SJSA1 (cell line): Measurements from ENCODE around the gene TMEM60. TPM values are rescaled to one million over a fixed set of nuclear protein-coding genes. Genes with fewer than 3 reads are reported as not detected.

Experiments
- DNase-seq, 2 experiments: peaks; one replicate each; pipeline ENCODE4 v3.0.0-alpha.2; 2015 to 2020; ENCODE audit warnings: low spot score in 2 of 2, low read depth in 1 of 2
- H3K27ac ChIP-seq: fragments of 250-450 bp; sonication (Bioruptor Pico); 2 replicates; pipeline ENCODE4 v1.5.1; 2020; ENCODE audit warnings: mild to moderate bottlenecking, moderate library complexity
- H3K27me3 ChIP-seq: fragments of 250-450 bp; sonication (Bioruptor Pico); replicated peaks from 2 replicates; pipeline ENCODE4 v1.5.1; 2020; ENCODE audit warnings: mild to moderate bottlenecking, moderate library complexity
- H3K36me3 ChIP-seq: fragments of 250-450 bp; sonication (Bioruptor Pico); 2 replicates; pipeline ENCODE4 v1.5.1; 2020; ENCODE audit warnings: mild to moderate bottlenecking
- H3K4me1 ChIP-seq: fragments of 250-450 bp; sonication (Bioruptor Pico); replicated peaks from 2 replicates; pipeline ENCODE4 v1.6.1; 2021; ENCODE audit warnings: mild to moderate bottlenecking
- H3K4me3 ChIP-seq: fragments of 250-450 bp; sonication (Bioruptor Pico); 2 replicates; pipeline ENCODE4 v1.5.1; 2020; ENCODE audit warnings: mild to moderate bottlenecking
- H3K9me3 ChIP-seq: fragments of 250-450 bp; sonication (Bioruptor Pico); replicated peaks from 2 replicates; pipeline ENCODE4 v1.5.1; 2020; ENCODE audit warnings: mild to moderate bottlenecking
- total RNA-seq: library from RNA; depleted of rRNA; stranded (reverse); fragments of >200 nt; shearing (Covaris generic); gene quantifications from 2 replicates; pipeline ENCODE4 v1.2.3, GENCODE V29; 2014

The TMEM60 gene
- total RNA-seq, 1 experiment from 2014 or later: 22.5 TPM

GRCh38 chr7:77826300-77826699, 28.1 kb upstream of the TMEM60 start:
- Histone ChIP-seq H3K36me3 (peaks cover 2% of the 10 kb centered on the region; the same call in 1 of the 2 replicates), H3K27me3 (no peaks in the 10 kb centered on the region), H3K27ac (no peak overlapping the region), H3K4me1 (no peaks in the 10 kb centered on the region), H3K9me3 (peaks cover 8% of the 10 kb centered on the region), H3K4me3 (no peak overlapping the region)
- no peak for DNase-seq

GRCh38 chr7:77825131-77825530, 26.9 kb upstream of the TMEM60 start:
- Histone ChIP-seq H3K36me3 (peaks cover 11% of the 10 kb centered on the region), H3K4me1 (no peaks in the 10 kb centered on the region), H3K4me3 (no peak overlapping the region), H3K9me3 (peaks cover 14% of the 10 kb centered on the region), H3K27me3 (no peaks in the 10 kb centered on the region), H3K27ac (no peak overlapping the region)
- no peak for DNase-seq

- H3K36me3 ChIP-seq: peaks cover 13% of the 10 kb centered on the region
- no peaks in the 10 kb centered on the region for H3K4me1 ChIP-seq
- no peak overlapping the region for H3K4me3 ChIP-seq
- peaks cover 19% of the 10 kb centered on the region for H3K9me3 ChIP-seq
- no peaks in the 10 kb centered on the region for H3K27me3 ChIP-seq
- no peak for DNase-seq
- H3K27ac ChIP-seq: no peak overlapping the region
Measured at GRCh38 chr7:77824636-77825035, 26.4 kb upstream of the TMEM60 start.

GRCh38 chr7:77823787-77824186, 25.6 kb upstream of the TMEM60 start:
- H3K4me3 ChIP-seq: no peak overlapping the region
- DNase-seq: no peak
- no peak overlapping the region for H3K27ac ChIP-seq
- peaks cover 13% of the 10 kb centered on the region for H3K36me3 ChIP-seq
- H3K9me3 ChIP-seq: peaks cover 23% of the 10 kb centered on the region
- no peaks in the 10 kb centered on the region for H3K27me3 ChIP-seq
- no peaks in the 10 kb centered on the region for H3K4me1 ChIP-seq

- no peak for DNase-seq
- Histone ChIP-seq H3K4me1 (no peaks in the 10 kb centered on the region), H3K36me3 (peaks cover 16% of the 10 kb centered on the region), H3K9me3 (peaks cover 26% of the 10 kb centered on the region), H3K27ac (no peak overlapping the region), H3K27me3 (no peaks in the 10 kb centered on the region), H3K4me3 (no peak overlapping the region)
Measured at GRCh38 chr7:77822269-77822668, 24.0 kb upstream of the TMEM60 start.

- Histone ChIP-seq H3K4me1 (no peaks in the 10 kb centered on the region), H3K9me3 (peaks cover 28% of the 10 kb centered on the region), H3K4me3 (no peak overlapping the region), H3K36me3 (peaks cover 26% of the 10 kb centered on the region), H3K27ac (no peak overlapping the region), H3K27me3 (no peaks in the 10 kb centered on the region)
- no peak for DNase-seq
Measured at GRCh38 chr7:77820967-77821366, 22.7 kb upstream of the TMEM60 start.

GRCh38 chr7:77819021-77819420, 20.8 kb upstream of the TMEM60 start:
- H3K36me3 ChIP-seq: peaks cover 28% of the 10 kb centered on the region
- H3K9me3 ChIP-seq: peaks cover 28% of the 10 kb centered on the region
- H3K27me3 ChIP-seq: no peaks in the 10 kb centered on the region
- no peaks in the 10 kb centered on the region for H3K4me1 ChIP-seq
- no peak overlapping the region for H3K4me3 ChIP-seq
- DNase-seq: no peak
- no peak overlapping the region for H3K27ac ChIP-seq

GRCh38 chr7:77813180-77813579, 14.9 kb upstream of the TMEM60 start:
- H3K4me1 ChIP-seq: peaks cover 21% of the 10 kb centered on the region
- no peak overlapping the region for H3K27ac ChIP-seq
- peaks cover 17% of the 10 kb centered on the region for H3K36me3 ChIP-seq
- H3K4me3 ChIP-seq: no peak overlapping the region
- DNase-seq: no peak
- H3K27me3 ChIP-seq: no peaks in the 10 kb centered on the region
- 0 out of 2 replicates have a peak, but pooled peaks cover 5% of the 10 kb centered on the region for H3K9me3 ChIP-seq

GRCh38 chr7:77812290-77812685, 14.1 kb upstream of the TMEM60 start:
- Histone ChIP-seq H3K4me3 (no peak overlapping the region), H3K36me3 (peaks cover 14% of the 10 kb centered on the region), H3K4me1 (peaks cover 21% of the 10 kb centered on the region), H3K27ac (peak overlapping the region; percentile 75), H3K9me3 (0 out of 2 replicates have a peak, but pooled peaks cover 2% of the 10 kb centered on the region), H3K27me3 (no peaks in the 10 kb centered on the region)
- DNase-seq: peak in 1 of 2 experiments; percentile 52

- peaks cover 21% of the 10 kb centered on the region for H3K4me1 ChIP-seq
- H3K36me3 ChIP-seq: peaks cover 8% of the 10 kb centered on the region
- H3K4me3 ChIP-seq: no peak overlapping the region
- H3K27me3 ChIP-seq: no peaks in the 10 kb centered on the region
- DNase-seq: peak in 1 of 2 experiments; percentile 44
- H3K27ac ChIP-seq: peak overlapping the region; percentile 75
- H3K9me3 ChIP-seq: no peaks in the 10 kb centered on the region
Measured at GRCh38 chr7:77811516-77812289, 13.5 kb upstream of the TMEM60 start.

GRCh38 chr7:77808517-77808916, 10.3 kb upstream of the TMEM60 start:
- H3K4me1 ChIP-seq: peaks cover 21% of the 10 kb centered on the region
- no peaks in the 10 kb centered on the region for H3K36me3 ChIP-seq
- no peak overlapping the region for H3K4me3 ChIP-seq
- H3K27me3 ChIP-seq: no peaks in the 10 kb centered on the region
- H3K9me3 ChIP-seq: peaks cover 3% of the 10 kb centered on the region; the same call in 1 of the 2 replicates
- H3K27ac ChIP-seq: no peak overlapping the region
- DNase-seq: no peak

GRCh38 chr7:77806425-77806824, 8.2 kb upstream of the TMEM60 start:
- no peak overlapping the region for H3K27ac ChIP-seq
- DNase-seq: no peak
- peaks cover 6% of the 10 kb centered on the region for H3K4me1 ChIP-seq
- H3K9me3 ChIP-seq: peaks cover 3% of the 10 kb centered on the region; the same call in 1 of the 2 replicates
- H3K27me3 ChIP-seq: no peaks in the 10 kb centered on the region
- no peak overlapping the region for H3K4me3 ChIP-seq
- H3K36me3 ChIP-seq: no peaks in the 10 kb centered on the region

GRCh38 chr7:77802557-77803405, 4.5 kb upstream of the TMEM60 start:
- peaks cover 3% of the 10 kb centered on the region; the same call in 1 of the 2 replicates for H3K9me3 ChIP-seq
- H3K36me3 ChIP-seq: peaks cover 8% of the 10 kb centered on the region
- DNase-seq: no peak
- no peaks in the 10 kb centered on the region for H3K27me3 ChIP-seq
- no peak overlapping the region for H3K27ac ChIP-seq
- peaks cover 9% of the 10 kb centered on the region for H3K4me1 ChIP-seq
- no peak overlapping the region for H3K4me3 ChIP-seq

- H3K4me3 ChIP-seq: no peak overlapping the region
- no peak overlapping the region for H3K27ac ChIP-seq
- no peak for DNase-seq
- H3K9me3 ChIP-seq: peaks cover 3% of the 10 kb centered on the region; the same call in 1 of the 2 replicates
- H3K27me3 ChIP-seq: no peaks in the 10 kb centered on the region
- H3K4me1 ChIP-seq: peaks cover 19% of the 10 kb centered on the region
- H3K36me3 ChIP-seq: peaks cover 18% of the 10 kb centered on the region
Measured at GRCh38 chr7:77800730-77801129, 2.5 kb upstream of the TMEM60 start.
